Skeletal muscle satellite cell (primary cell): ENCODE data around the gene LAMA1.

Experiments
- H3K27me3 ChIP-seq: 2 replicates; pipeline ENCODE4 v1.7.0; 2013; ENCODE audit warnings: low read length; ENCODE audit not compliant: control insufficient read depth, insufficient read depth
- H3K36me3 ChIP-seq: 2 replicates; pipeline ENCODE4 v1.7.0; 2013; ENCODE audit warnings: mild to moderate bottlenecking, control low read depth, low read length; ENCODE audit not compliant: insufficient read depth
- H3K4me1 ChIP-seq: 2 replicates; pipeline ENCODE4 v1.7.0; 2013; ENCODE audit warnings: low read length; ENCODE audit not compliant: control insufficient read depth, insufficient read depth
- H3K4me2 ChIP-seq: 2 replicates; pipeline ENCODE4 v1.7.0; 2013; ENCODE audit warnings: mild to moderate bottlenecking, low read length
- H3K4me3 ChIP-seq: 2 replicates; pipeline ENCODE4 v1.7.0; 2013; ENCODE audit warnings: low read length
- H3K9ac ChIP-seq: 2 replicates; pipeline ENCODE4 v1.7.0; 2013; ENCODE audit warnings: mild to moderate bottlenecking, low read depth, low read length, moderate library complexity
- H3K9me3 ChIP-seq: replicated peaks from 2 replicates; pipeline ENCODE4 v1.7.0; 2013; ENCODE audit warnings: mild to moderate bottlenecking, control low read depth, low read length

Gene LAMA1

GRCh38 chr18:7017013-7017412 lies 100.6 kb downstream of the LAMA1 start:
- H3K9ac ChIP-seq, result no peak overlapping the region
- no peaks in the 10 kb centered on the region for H3K9me3 ChIP-seq
- H3K27me3 ChIP-seq, result no peaks in the 10 kb centered on the region
- H3K4me1 ChIP-seq, result peaks cover 3% of the 10 kb centered on the region
- no peak overlapping the region for H3K4me3 ChIP-seq
- no peak overlapping the region for H3K4me2 ChIP-seq
- no peaks in the 10 kb centered on the region for H3K36me3 ChIP-seq

- Histone ChIP-seq H3K4me2 (no peak overlapping the region), H3K36me3 (peaks cover 3% of the 10 kb centered on the region), H3K9me3 (no peaks in the 10 kb centered on the region), H3K4me1 (no peaks in the 10 kb centered on the region), H3K4me3 (no peak overlapping the region), H3K9ac (no peak overlapping the region), H3K27me3 (no peaks in the 10 kb centered on the region)
These were observed 106.5 kb downstream of the LAMA1 start for GRCh38 chr18:7011142-7011541.

GRCh38 chr18:7004009-7004408 lies 113.6 kb downstream of the LAMA1 start:
- H3K27me3 ChIP-seq, result no peaks in the 10 kb centered on the region
- H3K36me3 ChIP-seq, result peaks cover 3% of the 10 kb centered on the region
- no peaks in the 10 kb centered on the region for H3K9me3 ChIP-seq
- no peaks in the 10 kb centered on the region for H3K4me1 ChIP-seq
- H3K4me3 ChIP-seq, result no peak overlapping the region
- H3K9ac ChIP-seq, result no peak overlapping the region
- H3K4me2 ChIP-seq, result no peak overlapping the region

GRCh38 chr18:7002107-7002506 lies 115.5 kb downstream of the LAMA1 start:
- Histone ChIP-seq H3K36me3 (peaks cover 4% of the 10 kb centered on the region), H3K4me1 (no peaks in the 10 kb centered on the region), H3K4me2 (no peak overlapping the region), H3K9ac (no peak overlapping the region), H3K27me3 (no peaks in the 10 kb centered on the region), H3K9me3 (no peaks in the 10 kb centered on the region), H3K4me3 (no peak overlapping the region)

- Histone ChIP-seq H3K9ac (no peak overlapping the region), H3K36me3 (peaks cover 4% of the 10 kb centered on the region), H3K9me3 (no peaks in the 10 kb centered on the region), H3K4me3 (no peak overlapping the region), H3K27me3 (no peaks in the 10 kb centered on the region), H3K4me2 (no peak overlapping the region), H3K4me1 (no peaks in the 10 kb centered on the region)
These were observed 117.0 kb downstream of the LAMA1 start for GRCh38 chr18:7000484-7001096.

GRCh38 chr18:6997808-6998207 lies 119.8 kb downstream of the LAMA1 start:
- Histone ChIP-seq H3K27me3 (no peaks in the 10 kb centered on the region), H3K9me3 (no peaks in the 10 kb centered on the region), H3K4me3 (no peak overlapping the region), H3K4me2 (no peak overlapping the region), H3K4me1 (peaks cover 7% of the 10 kb centered on the region), H3K36me3 (peaks cover 4% of the 10 kb centered on the region), H3K9ac (no peak overlapping the region)

GRCh38 chr18:6994771-6995430 lies 122.7 kb downstream of the LAMA1 start:
- Histone ChIP-seq H3K36me3 (peaks cover 11% of the 10 kb centered on the region), H3K4me3 (no peak overlapping the region), H3K4me1 (peaks cover 7% of the 10 kb centered on the region), H3K9ac (no peak overlapping the region), H3K27me3 (no peaks in the 10 kb centered on the region), H3K4me2 (peak overlapping the region; percentile 39), H3K9me3 (no peaks in the 10 kb centered on the region)

GRCh38 chr18:6994056-6994770 lies 123.4 kb downstream of the LAMA1 start:
- Histone ChIP-seq H3K4me3 (no peak overlapping the region), H3K36me3 (peaks cover 11% of the 10 kb centered on the region), H3K27me3 (no peaks in the 10 kb centered on the region), H3K9me3 (no peaks in the 10 kb centered on the region), H3K4me1 (peaks cover 7% of the 10 kb centered on the region), H3K4me2 (no peak overlapping the region), H3K9ac (no peak overlapping the region)

- H3K4me2 ChIP-seq, result no peak overlapping the region
- H3K4me1 ChIP-seq, result peaks cover 7% of the 10 kb centered on the region
- H3K9me3 ChIP-seq, result no peaks in the 10 kb centered on the region
- no peak overlapping the region for H3K9ac ChIP-seq
- peaks cover 11% of the 10 kb centered on the region for H3K36me3 ChIP-seq
- no peak overlapping the region for H3K4me3 ChIP-seq
- H3K27me3 ChIP-seq, result no peaks in the 10 kb centered on the region
These were observed 124.8 kb downstream of the LAMA1 start for GRCh38 chr18:6992761-6993160.

- Histone ChIP-seq H3K9ac (no peak overlapping the region), H3K9me3 (no peaks in the 10 kb centered on the region), H3K27me3 (no peaks in the 10 kb centered on the region), H3K36me3 (peaks cover 9% of the 10 kb centered on the region), H3K4me3 (no peak overlapping the region), H3K4me1 (no peaks in the 10 kb centered on the region), H3K4me2 (no peak overlapping the region)
These were observed 134.2 kb downstream of the LAMA1 start for GRCh38 chr18:6983366-6983765.

- Histone ChIP-seq H3K36me3 (peaks cover 9% of the 10 kb centered on the region), H3K4me2 (no peak overlapping the region), H3K4me3 (no peak overlapping the region), H3K27me3 (no peaks in the 10 kb centered on the region), H3K9ac (no peak overlapping the region), H3K9me3 (no peaks in the 10 kb centered on the region), H3K4me1 (no peaks in the 10 kb centered on the region)
These were observed 135.2 kb downstream of the LAMA1 start for GRCh38 chr18:6982398-6982797.
